Dendritic cell treated with granulocyte-macrophage colony-stimulating factor and Interleukin-4, amounts not matched to agents 40 ng/mL and 50 ng/mL, for 4 days (primary cell): ENCODE measurements around the gene ANKRD10.
"Not testable (repeated sequence)": the region's sequence is repeated elsewhere in the genome, so short reads cannot be mapped to it uniquely, and the experiment has no call there.

Experiments
- H3K27ac Mint-ChIP-seq: one replicate; pipeline ENCODE4 v1.8.0; 2022; ENCODE audit warnings: mild to moderate bottlenecking, mixed read lengths
- H3K27me3 Mint-ChIP-seq: one replicate; pipeline ENCODE4 v1.8.0; 2022; ENCODE audit warnings: mild to moderate bottlenecking, mixed read lengths
- H3K36me3 Mint-ChIP-seq: one replicate; pipeline ENCODE4 v1.8.0; 2022; ENCODE audit warnings: low read depth, mixed read lengths
- H3K4me1 Mint-ChIP-seq: one replicate; pipeline ENCODE4 v1.8.0; 2022; ENCODE audit warnings: low read depth, mixed read lengths
- H3K4me3 Mint-ChIP-seq: one replicate; pipeline ENCODE4 v1.8.0; 2022; ENCODE audit warnings: mild to moderate bottlenecking, moderate library complexity, mixed read lengths
- H3K9me3 Mint-ChIP-seq: one replicate; pipeline ENCODE4 v1.8.0; 2022; ENCODE audit warnings: mixed read lengths
- intact Hi-C: fragments of 100-400 bp; cut with micrococcal nuclease; formaldehyde crosslinking; loops from one replicate; pipeline ENCODE4 v1.15.0; 2022

The ANKRD10 gene

GRCh38 chr13:110952135-110952534 is 37.3 kb upstream of the ANKRD10 start:
- H3K36me3 Mint-ChIP-seq, H3K27ac Mint-ChIP-seq, H3K4me3 Mint-ChIP-seq, intact Hi-C loops, H3K9me3 Mint-ChIP-seq, H3K27me3 Mint-ChIP-seq: not testable (repeated sequence)
- H3K4me1 Mint-ChIP-seq: peaks cover 13% of the 10 kb centered on the region

- H3K9me3 Mint-ChIP-seq: no peaks in the 10 kb centered on the region
- H3K4me1 Mint-ChIP-seq: peaks cover 13% of the 10 kb centered on the region
- no peak overlapping the region for H3K4me3 Mint-ChIP-seq
- no peaks in the 10 kb centered on the region for H3K36me3 Mint-ChIP-seq
- intact Hi-C loops: no loop called here
- H3K27ac Mint-ChIP-seq: no peak overlapping the region
- peaks cover 2% of the 10 kb centered on the region for H3K27me3 Mint-ChIP-seq
Measured at GRCh38 chr13:110950819-110951570, 36.1 kb upstream of the ANKRD10 start.

GRCh38 chr13:110950356-110950755 is 35.5 kb upstream of the ANKRD10 start:
- intact Hi-C loops: no loop called here
- Mint-ChIP-seq H3K4me1 (peaks cover 11% of the 10 kb centered on the region), H3K36me3 (no peaks in the 10 kb centered on the region), H3K9me3 (no peaks in the 10 kb centered on the region), H3K27ac (no peak overlapping the region), H3K27me3 (peaks cover 2% of the 10 kb centered on the region), H3K4me3 (no peak overlapping the region)

GRCh38 chr13:110949628-110950027 is 34.8 kb upstream of the ANKRD10 start:
- Mint-ChIP-seq H3K36me3 (no peaks in the 10 kb centered on the region), H3K27ac (no peak overlapping the region), H3K27me3 (peaks cover 2% of the 10 kb centered on the region), H3K9me3 (no peaks in the 10 kb centered on the region), H3K4me3 (no peak overlapping the region), H3K4me1 (peaks cover 8% of the 10 kb centered on the region)
- intact Hi-C loops: no loop called here

- intact Hi-C loops: no loop called here
- H3K9me3 Mint-ChIP-seq: no peaks in the 10 kb centered on the region
- no peaks in the 10 kb centered on the region for H3K36me3 Mint-ChIP-seq
- H3K27ac Mint-ChIP-seq: no peak overlapping the region
- H3K4me1 Mint-ChIP-seq: peaks cover 8% of the 10 kb centered on the region
- no peak overlapping the region for H3K4me3 Mint-ChIP-seq
- H3K27me3 Mint-ChIP-seq: peaks cover 2% of the 10 kb centered on the region
Measured at GRCh38 chr13:110949116-110949515, 34.2 kb upstream of the ANKRD10 start.

DNA sequence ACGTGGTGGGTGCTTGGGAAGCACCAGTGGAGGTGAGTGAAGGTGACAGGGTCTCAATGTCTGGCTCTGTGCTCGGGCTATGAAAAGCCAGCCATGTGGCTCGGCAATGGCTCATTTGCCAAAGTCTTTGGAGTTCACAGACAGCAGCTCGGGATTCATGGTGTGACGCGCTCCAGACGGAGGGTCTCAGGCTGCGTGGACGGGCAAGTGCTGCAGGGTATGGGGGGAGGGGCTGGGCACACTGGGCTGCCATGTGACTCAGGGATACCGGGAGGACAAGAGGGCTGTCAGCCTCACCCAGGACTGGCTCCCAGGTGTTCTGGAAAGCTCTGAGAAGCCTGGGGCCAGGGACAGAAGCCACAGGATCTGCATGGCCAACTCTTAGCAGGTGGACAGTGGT is 32.5 kb upstream of the ANKRD10 start:
- H3K4me3 Mint-ChIP-seq, H3K27ac Mint-ChIP-seq, intact Hi-C loops, H3K9me3 Mint-ChIP-seq, H3K27me3 Mint-ChIP-seq, H3K4me1 Mint-ChIP-seq, H3K36me3 Mint-ChIP-seq: not testable (repeated sequence)

GRCh38 chr13:110945928-110946570 is 31.2 kb upstream of the ANKRD10 start:
- no peak overlapping the region for H3K4me3 Mint-ChIP-seq
- H3K27ac Mint-ChIP-seq: no peak overlapping the region
- peaks cover 9% of the 10 kb centered on the region for H3K27me3 Mint-ChIP-seq
- intact Hi-C loops: no loop called here
- H3K9me3 Mint-ChIP-seq: no peaks in the 10 kb centered on the region
- H3K4me1 Mint-ChIP-seq: peaks cover 8% of the 10 kb centered on the region
- H3K36me3 Mint-ChIP-seq: no peaks in the 10 kb centered on the region

DNA sequence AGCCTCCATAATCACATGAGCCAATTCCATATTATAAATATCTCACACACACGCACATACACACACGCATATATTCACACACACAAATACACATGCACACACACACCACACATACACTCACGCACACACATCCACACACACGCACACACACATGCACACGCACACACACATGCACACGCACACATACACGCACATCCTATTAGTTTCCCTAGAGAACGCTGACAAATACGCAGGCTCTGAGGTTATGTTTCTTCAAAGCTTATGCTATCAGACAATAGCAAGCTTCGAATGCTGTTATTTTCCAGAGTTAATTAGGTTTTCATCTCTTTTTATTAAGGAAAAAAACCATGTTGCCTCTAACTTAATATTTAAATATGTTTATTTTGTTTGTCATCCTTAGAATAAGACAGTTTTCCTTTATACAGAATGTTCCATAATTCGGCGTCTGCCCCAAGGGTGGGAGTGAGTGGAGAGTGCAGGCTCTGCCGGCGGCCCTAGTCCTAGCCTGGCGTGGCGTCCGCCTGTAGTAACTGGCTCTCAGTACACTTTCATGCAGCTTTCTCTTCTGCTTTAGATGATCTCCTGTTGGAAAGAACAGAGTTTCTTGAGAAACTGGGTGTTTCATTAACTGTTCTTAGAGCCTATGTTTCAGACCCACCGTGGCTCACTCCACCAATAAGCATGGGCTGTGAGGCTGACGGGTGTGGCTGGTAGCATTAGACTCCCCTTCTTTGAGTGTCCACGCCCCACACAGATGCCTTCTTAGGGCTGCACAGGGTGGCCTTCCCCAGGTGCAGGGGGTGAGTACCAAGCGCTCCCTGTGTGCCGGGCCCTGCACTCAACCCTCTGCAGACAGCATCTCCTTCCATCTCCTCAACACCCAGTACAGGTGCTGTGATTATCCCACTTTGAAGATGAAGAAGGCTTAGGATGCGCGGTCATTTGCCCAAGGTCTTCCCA is 30.4 kb upstream of the ANKRD10 start:
- no peaks in the 10 kb centered on the region for H3K9me3 Mint-ChIP-seq
- no peaks in the 10 kb centered on the region for H3K36me3 Mint-ChIP-seq
- peaks cover 11% of the 10 kb centered on the region for H3K27me3 Mint-ChIP-seq
- H3K27ac Mint-ChIP-seq: no peak overlapping the region
- peaks cover 8% of the 10 kb centered on the region for H3K4me1 Mint-ChIP-seq
- no peak overlapping the region for H3K4me3 Mint-ChIP-seq
- intact Hi-C loops: no loop called here

DNA sequence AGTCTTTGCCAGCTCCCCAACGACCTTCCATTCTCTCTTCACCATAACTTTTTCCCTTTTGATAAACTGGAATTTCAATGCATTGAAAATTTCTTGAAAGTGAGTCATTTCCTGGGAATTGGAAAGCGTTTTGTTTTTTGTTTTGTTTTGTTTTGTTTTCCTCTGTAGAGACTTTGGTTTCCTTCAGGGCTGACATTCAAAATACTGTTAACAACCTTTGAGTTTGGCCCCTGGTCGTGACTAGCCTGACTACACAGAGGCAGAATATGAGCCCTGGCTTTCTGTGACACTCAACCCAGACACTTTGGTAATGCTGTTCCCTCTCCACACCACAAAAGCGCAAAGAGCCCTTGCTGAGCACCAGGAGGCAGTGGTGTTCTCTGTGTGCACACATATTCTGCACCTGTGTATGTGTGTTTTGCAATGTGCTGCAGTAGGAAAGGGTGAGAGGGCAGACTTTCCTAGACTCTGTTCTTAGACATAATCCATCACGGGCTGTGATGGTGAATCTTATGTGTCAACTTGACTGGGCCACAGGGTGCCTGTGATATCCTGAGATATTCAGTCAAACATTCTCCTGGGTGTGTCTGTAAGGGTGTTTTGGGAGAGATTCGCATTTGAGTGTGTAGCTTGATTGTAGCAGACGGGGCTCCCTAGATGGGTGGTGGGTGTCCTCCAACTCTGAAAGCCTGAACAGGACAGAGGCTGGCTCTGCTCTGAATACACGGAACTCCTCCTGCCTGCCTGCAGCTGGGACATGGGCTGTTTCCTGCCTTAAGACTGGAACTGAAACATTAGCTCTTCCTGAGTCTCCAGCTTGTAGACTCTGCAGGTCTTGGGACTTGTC is 29.5 kb upstream of the ANKRD10 start:
- Mint-ChIP-seq H3K36me3 (no peaks in the 10 kb centered on the region), H3K9me3 (no peaks in the 10 kb centered on the region), H3K4me1 (peaks cover 8% of the 10 kb centered on the region), H3K27me3 (peaks cover 14% of the 10 kb centered on the region), H3K27ac (no peak overlapping the region), H3K4me3 (no peak overlapping the region)
- intact Hi-C loops: no loop called here

DNA sequence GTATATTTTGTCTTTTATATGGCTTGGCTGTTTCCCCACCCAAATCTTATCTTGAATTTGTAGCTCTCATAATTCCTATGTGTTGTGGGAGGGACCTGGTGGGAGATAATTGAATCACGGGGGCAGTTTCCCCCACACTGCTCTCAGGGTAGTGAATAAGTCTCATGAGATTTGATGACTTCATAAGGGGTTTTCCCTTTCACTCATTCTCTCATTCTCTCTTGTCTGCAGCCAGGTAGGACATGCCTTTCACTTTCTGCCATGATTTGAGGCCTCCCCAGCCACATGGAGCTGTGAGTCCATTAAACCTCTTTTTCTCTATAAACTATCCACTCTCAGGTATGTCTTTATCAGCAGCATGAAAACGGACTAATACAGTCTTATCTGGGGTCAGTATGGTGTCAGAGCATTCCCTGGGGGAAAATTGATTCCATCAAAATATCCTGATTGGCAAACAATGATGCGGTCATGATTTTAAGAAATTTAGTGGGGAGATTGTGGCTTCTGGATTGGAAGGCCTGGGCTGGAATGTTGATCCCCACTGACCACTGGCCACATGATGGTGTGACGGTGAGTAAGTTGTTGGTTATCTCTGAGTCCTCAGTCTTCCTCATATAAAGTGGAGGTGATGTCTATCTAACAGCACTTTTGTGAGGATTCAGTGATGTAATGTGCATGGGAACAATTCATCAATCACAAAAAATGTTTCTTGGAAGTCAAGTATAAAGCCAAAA is 27.5 kb upstream of the ANKRD10 start:
- H3K36me3 Mint-ChIP-seq: no peaks in the 10 kb centered on the region
- intact Hi-C loops: no loop called here
- H3K9me3 Mint-ChIP-seq: peaks cover under 1% of the 10 kb centered on the region
- peaks cover 12% of the 10 kb centered on the region for H3K27me3 Mint-ChIP-seq
- H3K4me1 Mint-ChIP-seq: peaks cover 17% of the 10 kb centered on the region
- H3K27ac Mint-ChIP-seq: no peak overlapping the region
- no peak overlapping the region for H3K4me3 Mint-ChIP-seq

DNA sequence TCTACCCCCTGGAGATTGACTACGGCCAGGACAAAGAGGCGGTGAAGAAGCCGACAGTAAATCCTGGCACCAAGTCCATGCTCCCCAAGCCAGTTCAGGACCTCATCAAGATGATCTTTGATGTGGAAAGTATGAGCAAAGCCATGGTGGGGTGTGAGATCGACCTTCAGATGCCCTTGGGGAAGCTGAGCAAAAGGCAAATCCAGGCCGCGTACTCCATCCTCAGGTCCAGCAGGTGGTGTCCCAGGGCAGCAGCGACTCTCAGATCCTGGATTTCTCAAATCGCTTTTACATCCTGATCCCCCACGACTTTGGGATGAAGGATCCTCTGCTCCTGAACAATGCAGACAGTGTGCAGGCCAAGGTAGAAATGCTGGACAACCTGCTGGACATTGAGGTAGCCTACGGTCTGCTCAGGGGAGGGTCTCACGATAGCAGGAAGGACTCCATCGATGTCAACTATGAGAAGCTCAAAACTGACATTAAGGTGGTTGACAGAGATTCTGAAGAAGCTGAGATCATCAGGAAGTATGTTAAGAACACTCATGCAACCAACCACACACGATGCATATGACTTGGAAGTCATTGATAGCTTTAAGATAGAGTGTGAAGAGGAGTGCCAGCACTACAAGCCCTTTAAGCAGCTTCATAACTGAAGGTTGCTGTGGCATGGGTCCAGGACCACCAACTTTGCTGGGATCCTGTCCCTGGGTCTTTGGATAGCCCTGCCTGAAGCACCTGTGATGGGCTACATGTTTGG is 24.0 kb upstream of the ANKRD10 start:
- Mint-ChIP-seq H3K36me3 (no peaks in the 10 kb centered on the region), H3K4me1 (peaks cover 9% of the 10 kb centered on the region), H3K4me3 (no peak overlapping the region), H3K27me3 (peaks cover 16% of the 10 kb centered on the region), H3K27ac (peak overlapping the region; percentile 57), H3K9me3 (peaks cover 36% of the 10 kb centered on the region)
- intact Hi-C loops: no loop called here

DNA sequence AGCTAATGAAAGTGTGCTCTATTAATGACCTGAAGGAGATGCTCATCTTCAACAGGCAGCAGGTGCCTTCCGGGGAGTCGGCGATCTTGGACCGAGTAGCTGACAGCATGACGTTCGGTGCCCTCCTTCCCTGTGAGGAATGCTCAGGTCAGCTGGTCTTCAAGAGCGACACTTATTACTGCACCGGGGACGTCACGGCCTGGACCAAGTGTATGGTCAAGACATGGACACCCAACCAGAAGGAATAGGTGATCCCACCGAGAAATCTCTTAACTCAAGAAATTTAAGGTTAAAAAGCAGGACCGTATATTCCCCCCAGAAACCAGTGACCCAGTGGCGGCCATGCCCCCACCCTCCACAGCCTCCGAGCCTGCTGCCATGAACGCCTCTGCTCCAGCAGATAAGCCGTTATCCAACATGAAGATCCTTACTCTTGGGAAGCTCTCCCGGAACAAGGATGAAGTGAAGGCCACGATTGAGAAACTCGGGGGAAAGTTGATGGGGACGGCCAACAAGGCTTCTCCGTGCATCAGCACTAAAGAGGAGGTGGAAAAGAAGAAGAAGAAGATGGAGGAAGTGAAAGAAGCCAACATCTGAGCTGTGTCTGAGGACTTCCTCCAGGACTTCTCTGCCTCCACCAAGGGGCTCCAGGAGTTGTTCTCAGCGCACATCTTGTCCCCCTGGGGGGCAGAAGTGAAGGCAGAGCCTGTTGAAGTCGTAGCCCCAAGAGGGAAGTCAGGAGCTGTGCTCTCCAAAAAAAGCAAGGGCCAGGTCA is 22.8 kb upstream of the ANKRD10 start:
- Mint-ChIP-seq H3K27me3 (peaks cover 15% of the 10 kb centered on the region), H3K27ac (peak overlapping the region; percentile 57), H3K4me1 (peaks cover 9% of the 10 kb centered on the region), H3K36me3 (no peaks in the 10 kb centered on the region), H3K4me3 (no peak overlapping the region), H3K9me3 (peaks cover 48% of the 10 kb centered on the region)
- intact Hi-C loops: no loop called here
